ENCODE measurements around the gene CPSF4L.

Gene CPSF4L

GRCh38 chr17:73228748-73229236, 32.9 kb downstream of the CPSF4L start:
- H3K4me1 ChIP-seq (ENCODE audit: control insufficient read depth, insufficient read depth, low read depth, low read length) = peaks cover 18% of the 10 kb centered on the region
- no peak overlapping the region for H4K8ac ChIP-seq (ENCODE audit: low read length)
- H3K9me3 ChIP-seq (ENCODE audit: control insufficient read depth, low read length) = no peaks in the 10 kb centered on the region
- no peak overlapping the region for H3K14ac ChIP-seq (ENCODE audit: low read length in 2 of 2)
- 0% methylated on average over 1 of the region's 2 CpGs for WGBS
- H2BK12ac ChIP-seq (ENCODE audit: low read length in 2 of 2) = no peak overlapping the region
- H3K9ac ChIP-seq (ENCODE audit: low read length) = peak overlapping the region; percentile 50
- no peak overlapping the region for H3K4me2 ChIP-seq (ENCODE audit: low read length, poor library complexity, severe bottlenecking)
- peak overlapping the region in 1 of 2 experiments; percentile 42 for H3K4me3 ChIP-seq (ENCODE audit: insufficient read depth in 1 of 2, low read depth in 1 of 2, low read length in 2 of 2)
- H2AFZ ChIP-seq (ENCODE audit: low read depth, low read length) = no peak overlapping the region
- H3K18ac ChIP-seq (ENCODE audit: low read depth in 1 of 2, low read length in 2 of 2) = no peak overlapping the region
- peak overlapping the region; percentile 66 for H3K27ac ChIP-seq (ENCODE audit: low read length, poor library complexity, severe bottlenecking)
- H3K23ac ChIP-seq (ENCODE audit: low read length in 2 of 2) = no peak overlapping the region
- H2BK15ac ChIP-seq (ENCODE audit: low read depth, poor library complexity, severe bottlenecking) = no peak overlapping the region
- peak overlapping the region in 1 of 2 experiments; percentile 35 for H3K4ac ChIP-seq (ENCODE audit: low read depth in 1 of 2, low read length in 2 of 2)
- H2AK5ac ChIP-seq (ENCODE audit: low read length, severe bottlenecking) = no peak overlapping the region
- DNase-seq = peak; percentile 87
- H3K27me3 ChIP-seq (ENCODE audit: control insufficient read depth in 1 of 2, insufficient read depth in 1 of 2, low read length in 2 of 2) = no peaks in the 10 kb centered on the region
- H2BK120ac ChIP-seq (ENCODE audit: low read depth, low read length) = no peak overlapping the region
- peaks cover 0 to 3% of the 10 kb centered on the region in 2 experiments for H3K36me3 ChIP-seq (ENCODE audit: control insufficient read depth in 1 of 2, insufficient read depth in 2 of 2, low read depth in 1 of 2, low read length in 2 of 2)
- H4K91ac ChIP-seq (ENCODE audit: low read length) = no peak overlapping the region
- H3K79me1 ChIP-seq (replicated peaks; ENCODE audit: low read length, poor library complexity, severe bottlenecking) = peaks cover 5% of the 10 kb centered on the region
- H2BK5ac ChIP-seq (ENCODE audit: low read depth, low read length, poor library complexity, severe bottlenecking) = no peak overlapping the region

- H2AFZ ChIP-seq (ENCODE audit: low read depth, low read length) = no peak overlapping the region
- H3K18ac ChIP-seq (ENCODE audit: low read depth in 1 of 2, low read length in 2 of 2) = peak overlapping the region in 1 of 2 experiments; percentile 44
- WGBS = 69% methylated on average over 4 of the region's 6 CpGs
- H3K9me3 ChIP-seq (ENCODE audit: control insufficient read depth, low read length) = no peaks in the 10 kb centered on the region
- no peak overlapping the region for H3K27ac ChIP-seq (ENCODE audit: low read length, poor library complexity, severe bottlenecking)
- no peak overlapping the region for H3K4me2 ChIP-seq (ENCODE audit: low read length, poor library complexity, severe bottlenecking)
- no peak overlapping the region for H2BK12ac ChIP-seq (ENCODE audit: low read length in 2 of 2)
- H4K8ac ChIP-seq (ENCODE audit: low read length) = no peak overlapping the region
- H4K91ac ChIP-seq (ENCODE audit: low read length) = no peak overlapping the region
- H3K4ac ChIP-seq (ENCODE audit: low read depth in 1 of 2, low read length in 2 of 2) = no peak overlapping the region
- H3K23ac ChIP-seq (ENCODE audit: low read length in 2 of 2) = no peak overlapping the region
- peak overlapping the region; percentile 46 for H3K9ac ChIP-seq (ENCODE audit: low read length)
- H2BK15ac ChIP-seq (ENCODE audit: low read depth, poor library complexity, severe bottlenecking) = no peak overlapping the region
- H2BK5ac ChIP-seq (ENCODE audit: low read depth, low read length, poor library complexity, severe bottlenecking) = no peak overlapping the region
- H2BK120ac ChIP-seq (ENCODE audit: low read depth, low read length) = no peak overlapping the region
- H3K27me3 ChIP-seq (ENCODE audit: control insufficient read depth in 1 of 2, insufficient read depth in 1 of 2, low read length in 2 of 2) = no peaks in the 10 kb centered on the region
- peaks cover 13% of the 10 kb centered on the region for H3K4me1 ChIP-seq (ENCODE audit: control insufficient read depth, insufficient read depth, low read depth, low read length)
- H2AK5ac ChIP-seq (ENCODE audit: low read length, severe bottlenecking) = no peak overlapping the region
- peaks cover 4% of the 10 kb centered on the region for H3K79me1 ChIP-seq (replicated peaks; ENCODE audit: low read length, poor library complexity, severe bottlenecking)
- peak; percentile 21 for DNase-seq
- H3K4me3 ChIP-seq (ENCODE audit: insufficient read depth in 1 of 2, low read depth in 1 of 2, low read length in 2 of 2) = peak overlapping the region in 1 of 2 experiments; percentile 42
- H3K14ac ChIP-seq (ENCODE audit: low read length in 2 of 2) = no peak overlapping the region
- peaks cover under 1 to 3% of the 10 kb centered on the region in 2 experiments for H3K36me3 ChIP-seq (ENCODE audit: control insufficient read depth in 1 of 2, insufficient read depth in 2 of 2, low read depth in 1 of 2, low read length in 2 of 2)
These were observed 33.7 kb downstream of the CPSF4L start for GRCh38 chr17:73227944-73228343.

GRCh38 chr17:73227379-73227778, 34.3 kb downstream of the CPSF4L start:
- no peaks in the 10 kb centered on the region for H3K27me3 ChIP-seq (ENCODE audit: control insufficient read depth in 1 of 2, insufficient read depth in 1 of 2, low read length in 2 of 2)
- H2BK15ac ChIP-seq (ENCODE audit: low read depth, poor library complexity, severe bottlenecking) = no peak overlapping the region
- no peak overlapping the region for H3K14ac ChIP-seq (ENCODE audit: low read length in 2 of 2)

GRCh38 chr17:73226556-73227172, 35.0 kb downstream of the CPSF4L start:
- Histone ChIP-seq H3K14ac (ENCODE audit: low read length in 2 of 2) (no peak overlapping the region), H2AK5ac (ENCODE audit: low read length, severe bottlenecking) (no peak overlapping the region), H3K9ac (ENCODE audit: low read length) (peak overlapping the region; percentile 46), H2BK15ac (ENCODE audit: low read depth, poor library complexity, severe bottlenecking) (no peak overlapping the region), H3K4me2 (ENCODE audit: low read length, poor library complexity, severe bottlenecking) (peak overlapping the region; percentile 40), H3K18ac (ENCODE audit: low read depth in 1 of 2, low read length in 2 of 2) (no peak overlapping the region), H3K4ac (ENCODE audit: low read depth in 1 of 2, low read length in 2 of 2) (no peak overlapping the region), H2BK120ac (ENCODE audit: low read depth, low read length) (no peak overlapping the region), H2BK5ac (ENCODE audit: low read depth, low read length, poor library complexity, severe bottlenecking) (no peak overlapping the region), H3K4me3 (ENCODE audit: insufficient read depth in 1 of 2, low read depth in 1 of 2, low read length in 2 of 2) (no peak overlapping the region), H3K36me3 (ENCODE audit: control insufficient read depth in 1 of 2, insufficient read depth in 2 of 2, low read depth in 1 of 2, low read length in 2 of 2) (peaks cover 3 to 4% of the 10 kb centered on the region in 2 experiments), H3K4me1 (ENCODE audit: control insufficient read depth, insufficient read depth, low read depth, low read length) (peaks cover 13% of the 10 kb centered on the region), H4K91ac (ENCODE audit: low read length) (no peak overlapping the region), H4K8ac (ENCODE audit: low read length) (no peak overlapping the region), H3K23ac (ENCODE audit: low read length in 2 of 2) (no peak overlapping the region), H2AFZ (ENCODE audit: low read depth, low read length) (no peak overlapping the region), H3K27ac (ENCODE audit: low read length, poor library complexity, severe bottlenecking) (peak overlapping the region; percentile 66), H3K27me3 (ENCODE audit: control insufficient read depth in 1 of 2, insufficient read depth in 1 of 2, low read length in 2 of 2) (no peaks in the 10 kb centered on the region), H2BK12ac (ENCODE audit: low read length in 2 of 2) (no peak overlapping the region), H3K79me1 (replicated peaks; ENCODE audit: low read length, poor library complexity, severe bottlenecking) (peaks cover 6% of the 10 kb centered on the region), H3K9me3 (ENCODE audit: control insufficient read depth, low read length) (no peaks in the 10 kb centered on the region)
- peak; percentile 14 for DNase-seq
- WGBS = 46% methylated on average over 3 of the region's 3 CpGs

More at GRCh38 chr17:73227379-73227778, 34.3 kb downstream of the CPSF4L start:
- H2AFZ ChIP-seq (ENCODE audit: low read depth, low read length) = no peak overlapping the region
- H2AK5ac ChIP-seq (ENCODE audit: low read length, severe bottlenecking) = no peak overlapping the region
- no peak overlapping the region for H2BK12ac ChIP-seq (ENCODE audit: low read length in 2 of 2)
- no peak overlapping the region for H4K8ac ChIP-seq (ENCODE audit: low read length)
- peaks cover 3 to 4% of the 10 kb centered on the region in 2 experiments for H3K36me3 ChIP-seq (ENCODE audit: control insufficient read depth in 1 of 2, insufficient read depth in 2 of 2, low read depth in 1 of 2, low read length in 2 of 2)
- H3K23ac ChIP-seq (ENCODE audit: low read length in 2 of 2) = no peak overlapping the region
- no peak for DNase-seq
- peaks cover 4% of the 10 kb centered on the region for H3K79me1 ChIP-seq (replicated peaks; ENCODE audit: low read length, poor library complexity, severe bottlenecking)
- no peak overlapping the region for H3K18ac ChIP-seq (ENCODE audit: low read depth in 1 of 2, low read length in 2 of 2)
- H3K4me1 ChIP-seq (ENCODE audit: control insufficient read depth, insufficient read depth, low read depth, low read length) = peaks cover 13% of the 10 kb centered on the region
- H3K4me3 ChIP-seq (ENCODE audit: insufficient read depth in 1 of 2, low read depth in 1 of 2, low read length in 2 of 2) = no peak overlapping the region
- H2BK120ac ChIP-seq (ENCODE audit: low read depth, low read length) = no peak overlapping the region
- H3K27ac ChIP-seq (ENCODE audit: low read length, poor library complexity, severe bottlenecking) = no peak overlapping the region
- H3K4me2 ChIP-seq (ENCODE audit: low read length, poor library complexity, severe bottlenecking) = peak overlapping the region; percentile 40
- no peak overlapping the region for H4K91ac ChIP-seq (ENCODE audit: low read length)
- H3K9ac ChIP-seq (ENCODE audit: low read length) = peak overlapping the region; percentile 46
- H3K9me3 ChIP-seq (ENCODE audit: control insufficient read depth, low read length) = no peaks in the 10 kb centered on the region
- H2BK5ac ChIP-seq (ENCODE audit: low read depth, low read length, poor library complexity, severe bottlenecking) = no peak overlapping the region
- 56% methylated on average over 1 of the region's 3 CpGs for WGBS
- no peak overlapping the region for H3K4ac ChIP-seq (ENCODE audit: low read depth in 1 of 2, low read length in 2 of 2)

Measured in mesenchymal stem cell (in vitro differentiated cells and primary cell).